Dermis blood vessel endothelial cell (primary cell): Measurements from ENCODE around the gene BICRAL. TPM values are rescaled to one million over a fixed set of nuclear protein-coding genes. Genes with fewer than 3 reads are reported as not detected.
"Not testable (repeated sequence)": the region's sequence is repeated elsewhere in the genome, so short reads cannot be mapped to it uniquely, and the experiment has no call there.

ENCODE experiments used
- DNase-seq: peaks from one replicate; pipeline ENCODE4 v3.0.0; 2010
- total RNA-seq: library from RNA; depleted of rRNA; stranded (reverse); fragments of >200 nt; gene quantifications from 2 replicates; pipeline ENCODE4 v1.2.3, GENCODE V29; 2014

BICRAL gene
- total RNA-seq, 1 donor from 2014 or later, result 4.9 TPM

DNA sequence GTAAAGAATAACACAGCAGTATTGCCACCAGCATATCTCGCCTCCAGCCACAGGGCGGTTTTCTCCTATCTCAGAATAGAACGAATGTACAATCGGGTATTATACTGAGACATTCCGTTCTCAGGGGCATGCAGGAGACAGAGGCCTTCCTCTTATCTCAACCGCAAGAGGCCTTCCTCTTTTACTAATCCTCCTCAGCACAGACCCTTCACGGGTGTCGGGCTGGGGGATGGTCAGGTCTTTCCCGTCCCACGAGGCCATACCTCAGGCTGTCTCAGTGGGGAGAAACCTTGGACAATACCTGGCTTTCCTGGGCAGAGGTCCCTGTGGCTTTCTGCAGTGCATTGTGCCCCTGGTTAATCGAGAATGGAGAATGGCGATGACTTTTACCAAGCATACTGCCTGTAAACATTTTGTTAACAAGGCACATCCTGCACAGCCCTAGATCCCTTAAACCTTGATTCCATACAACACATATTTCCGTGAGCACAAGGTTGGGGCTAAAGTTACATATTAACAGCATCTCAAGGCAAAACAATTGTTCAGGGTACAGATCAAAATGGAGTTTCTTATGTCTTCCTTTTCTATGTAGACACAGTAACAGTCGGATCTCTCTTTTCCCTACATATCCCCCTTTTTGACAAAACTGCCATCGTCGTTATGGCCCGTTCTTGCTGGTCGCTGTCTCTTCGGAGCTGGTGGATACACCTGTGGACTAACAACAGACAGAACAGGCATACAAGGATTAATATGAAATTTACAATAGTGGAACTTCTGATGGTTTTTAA is 112.4 kb downstream of the BICRAL start:
- not testable (repeated sequence) for DNase-seq

DNA sequence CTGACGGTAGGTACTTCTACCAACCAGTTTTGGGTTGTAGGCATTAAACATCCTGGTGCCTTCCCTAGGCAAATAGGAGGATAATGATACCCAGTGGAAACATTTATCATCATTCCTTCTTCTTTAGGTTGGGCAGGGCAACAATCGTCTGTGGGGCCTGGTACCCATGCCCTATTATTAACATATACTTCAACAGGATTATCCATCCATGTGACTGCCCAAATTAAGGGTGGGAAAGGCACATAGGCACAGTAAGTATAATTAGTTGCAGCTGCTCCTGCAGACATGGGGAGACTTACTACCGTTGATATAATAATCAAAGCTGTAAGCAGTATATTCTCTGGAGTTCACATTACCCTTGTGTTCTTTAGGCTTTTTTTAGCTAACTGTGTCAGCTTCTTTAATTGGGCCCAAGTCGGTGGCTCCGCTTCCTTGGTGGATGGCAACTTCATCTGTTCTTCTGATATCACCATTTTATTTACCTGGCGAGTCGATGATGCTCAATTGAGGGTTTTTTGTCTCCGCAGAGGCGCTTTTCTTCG is 114.4 kb downstream of the BICRAL start:
- no peak for DNase-seq

DNA sequence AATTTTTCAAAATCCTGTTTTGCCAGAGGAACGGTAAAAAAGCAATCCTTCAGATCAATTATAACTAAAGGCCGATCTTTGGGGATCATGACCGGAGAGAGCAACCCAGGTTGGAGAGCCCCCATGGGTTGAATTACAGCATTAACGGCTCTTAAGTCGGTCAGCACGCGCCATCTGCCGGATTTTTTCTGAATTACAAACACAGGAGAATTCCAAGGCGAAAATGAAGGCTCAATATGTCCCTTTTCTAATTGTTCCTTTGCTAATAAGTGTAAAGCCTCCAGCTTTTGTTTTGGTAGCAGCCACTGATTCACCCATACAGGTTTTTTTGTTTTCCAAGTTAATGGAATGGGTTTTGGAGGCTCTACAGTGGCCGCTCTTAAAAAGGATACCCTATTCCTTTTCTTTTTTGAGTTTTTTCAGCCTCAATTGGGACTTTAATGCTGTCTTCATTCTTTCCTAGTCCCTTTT is 117.1 kb downstream of the BICRAL start:
- peak; percentile 83 for DNase-seq

GRCh38 chr6:42899871-42900270 is 118.0 kb downstream of the BICRAL start:
- peak; percentile 45 for DNase-seq

DNA sequence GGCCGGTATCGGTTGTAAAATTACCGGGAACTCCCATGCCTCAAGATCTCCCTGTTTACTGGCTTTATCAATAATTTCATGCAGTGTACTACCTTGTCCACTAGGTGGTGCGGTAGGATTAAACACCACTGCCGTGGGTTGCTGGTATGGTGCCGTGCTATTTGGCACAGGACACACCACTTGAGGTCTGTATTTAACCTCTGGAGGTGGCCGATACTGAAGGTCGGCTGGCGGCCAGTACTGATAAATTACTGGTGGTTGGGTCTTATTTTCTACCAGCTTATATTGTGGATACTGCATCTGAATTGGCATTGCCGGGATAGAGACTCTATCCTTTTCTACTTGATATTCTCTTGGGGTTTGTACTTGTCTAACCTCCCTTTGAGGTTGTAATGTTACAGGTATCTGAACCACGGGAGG is 119.7 kb downstream of the BICRAL start:
- peak; percentile 91 for DNase-seq

DNA sequence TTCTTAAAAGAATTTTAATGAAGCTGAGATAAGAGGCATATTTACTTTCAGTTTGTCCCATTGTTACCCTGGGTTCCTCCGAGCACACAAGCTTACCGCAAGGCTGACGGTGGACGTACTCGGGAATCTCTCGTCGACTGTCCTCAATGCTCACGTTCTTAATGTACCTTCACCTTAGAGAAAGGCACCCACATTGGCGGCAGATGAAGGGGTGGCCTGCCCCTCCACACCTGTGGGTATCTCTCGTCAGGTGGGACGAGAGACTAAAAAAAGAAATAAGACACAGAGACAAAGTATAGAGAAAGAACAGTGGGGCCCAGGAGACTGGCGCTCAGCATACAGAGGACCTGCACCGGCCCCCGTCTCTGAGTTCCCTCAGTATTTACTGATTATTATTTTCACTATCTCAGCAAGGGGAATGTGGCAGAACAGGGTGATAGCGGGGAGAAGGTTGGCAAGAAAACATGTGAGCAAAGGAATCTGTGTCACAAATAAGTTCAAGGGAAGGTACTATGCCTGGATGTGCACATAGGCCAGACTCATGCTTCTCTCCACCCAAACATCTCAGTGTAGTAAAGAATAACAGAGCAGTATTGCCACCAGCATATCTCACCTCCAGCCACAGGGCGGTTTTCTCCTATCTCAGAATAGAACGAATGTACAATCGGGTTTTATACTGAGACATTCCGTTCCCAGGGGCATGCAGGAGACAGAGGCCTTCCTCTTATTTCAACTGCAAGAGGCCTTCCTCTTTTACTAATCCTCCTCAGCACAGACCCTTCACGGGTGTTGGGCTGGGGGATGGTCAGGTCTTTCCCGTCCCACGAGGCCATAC is 120.8 kb downstream of the BICRAL start:
- DNase-seq, result not testable (repeated sequence)

GRCh38 chr6:42904467-42904866 is 122.6 kb downstream of the BICRAL start:
- no peak for DNase-seq

DNA sequence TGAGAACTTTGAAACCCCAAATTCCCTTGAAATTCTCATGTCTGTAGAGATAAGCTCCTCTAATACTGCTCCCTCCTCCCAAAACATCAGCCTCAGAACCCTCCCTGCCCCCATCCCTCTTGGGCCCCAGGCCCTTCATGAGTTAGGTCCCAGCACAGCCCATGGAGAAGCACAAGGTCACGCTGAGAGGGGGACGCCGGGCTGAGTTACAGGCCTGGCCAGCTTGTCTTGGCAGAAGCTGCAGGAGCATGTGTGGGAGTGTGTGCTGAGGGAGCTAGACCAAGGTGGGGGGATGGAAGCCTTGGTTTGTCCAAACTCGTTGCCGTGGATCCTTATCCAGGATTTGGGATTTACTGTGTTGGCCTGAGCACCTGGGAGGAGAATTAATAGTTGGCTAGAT is 125.5 kb downstream of the BICRAL start:
- DNase-seq, result no peak

DNA sequence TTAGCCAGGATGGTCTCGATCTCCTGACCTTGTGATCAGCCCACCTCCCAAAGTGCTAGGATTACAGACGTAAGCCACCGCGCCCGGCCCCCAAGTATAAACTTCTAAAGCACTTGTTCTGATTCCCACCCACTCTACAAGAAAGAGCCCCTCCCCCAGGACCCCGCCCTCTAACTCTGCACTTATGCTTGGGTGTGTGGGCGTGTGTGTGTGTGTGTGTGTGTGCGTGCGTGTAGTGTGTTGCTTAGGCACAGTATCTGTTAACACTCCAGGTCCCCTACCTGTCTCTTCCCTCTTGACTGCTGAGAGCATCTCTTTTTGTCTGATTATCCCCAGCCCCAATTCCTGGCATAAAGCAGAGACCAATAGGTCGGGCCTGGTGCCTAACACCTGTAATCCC is 128.0 kb downstream of the BICRAL start:
- no peak for DNase-seq

GRCh38 chr6:42911171-42912021 is 129.5 kb downstream of the BICRAL start:
- DNase-seq, result no peak

GRCh38 chr6:42914546-42914945 is 132.7 kb downstream of the BICRAL start:
- no peak for DNase-seq

GRCh38 chr6:42915732-42916131 is 133.9 kb downstream of the BICRAL start, which contains the start of gene PTCRA:
Gene PTCRA (plus strand): TSS chr6:42916053. CDS start chr6:42916070, 17 bp downstream.
- no peak for DNase-seq

- no peak for DNase-seq
Observed at GRCh38 chr6:42916288-42916687, 134.4 kb downstream of the BICRAL start.

Other genes with a start within 250 kb of the BICRAL start
- 37.6 and 39.5 TPM in 2 replicates for gene UBR2, start 218.0 kb upstream of the BICRAL start, total RNA-seq
- 0.17 and 2.0 TPM in 2 replicates for gene PRPH2, start 59.5 kb upstream of the BICRAL start, total RNA-seq
- 41.9 and 53.4 TPM in 2 replicates for gene TBCC, start 35.9 kb upstream of the BICRAL start, total RNA-seq
- gene RPL7L1, start 97.6 kb downstream of the BICRAL start, total RNA-seq, result 150 and 174 TPM in 2 replicates
- gene PTCRA, start 134.0 kb downstream of the BICRAL start, total RNA-seq, result not detected in 2 replicates
- 36.1 and 43.4 TPM in 2 replicates for gene CNPY3, start 147.4 kb downstream of the BICRAL start, total RNA-seq
- gene GNMT, start 178.7 kb downstream of the BICRAL start, total RNA-seq, result 0.23 TPM in 1 of 2 replicates, not detected in the other
- 19.1 and 45.8 TPM in 2 replicates for gene PEX6, start 197.1 kb downstream of the BICRAL start, total RNA-seq
- gene PPP2R5D, start 202.5 kb downstream of the BICRAL start, total RNA-seq, result 37.3 and 45.6 TPM in 2 replicates
- 33.6 and 52.9 TPM in 2 replicates for gene MEA1, start 231.9 kb downstream of the BICRAL start, total RNA-seq
- gene KLHDC3, start 232.2 kb downstream of the BICRAL start, total RNA-seq, result 134 and 173 TPM in 2 replicates
- 100 and 147 TPM in 2 replicates for gene RRP36, start 239.6 kb downstream of the BICRAL start, total RNA-seq